ENCODE results near the gene ABRAXAS1. TPM values are rescaled to one million over a fixed set of nuclear protein-coding genes. Genes with fewer than 3 reads are reported as not detected.

Gene ABRAXAS1
- total and polyA plus RNA-seq, 2 of the 13 experiments (the other 11 are each of a cell fraction or from before 2014, with no cell fraction given) = 14.1 to 14.7 TPM

- TF ChIP-seq ETS1 (CRISPR knock-in tag; IDR thresholded peaks at IDR 0.05) (0 out of 2 replicates have a peak, but pooled peaks have one; percentile 60), SETDB1 (CRISPR knock-in tag; IDR thresholded peaks at IDR 0.05; ENCODE audit: borderline replicate concordance) (no peak), JUNB (CRISPR knock-in tag; IDR thresholded peaks at IDR 0.05; ENCODE audit: borderline replicate concordance) (peak; percentile 57; the same call in 1 of the 2 replicates), ZNF713 (CRISPR knock-in tag; IDR thresholded peaks at IDR 0.05) (0 out of 2 replicates have a peak, but pooled peaks have one; percentile 76), ZNF780A (CRISPR knock-in tag; IDR thresholded peaks at IDR 0.05) (0 out of 2 replicates have a peak, but pooled peaks have one; percentile 74), EED (CRISPR knock-in tag; IDR thresholded peaks at IDR 0.05) (no peak), MBD4 (IDR thresholded peaks at IDR 0.05; ENCODE audit: borderline replicate concordance, low read length) (no peak), ZNF562 (CRISPR knock-in tag; IDR thresholded peaks at IDR 0.05; ENCODE audit: borderline replicate concordance) (peak; percentile 55; the same call in 1 of the 2 replicates), ZNF576 (CRISPR knock-in tag; IDR thresholded peaks at IDR 0.05) (0 out of 2 replicates have a peak, but pooled peaks have one; percentile 48), ZNF318 (CRISPR knock-in tag; IDR thresholded peaks at IDR 0.05) (no peak), RFX3 (CRISPR knock-in tag; IDR thresholded peaks at IDR 0.05) (no peak), ZSCAN22 (CRISPR knock-in tag; IDR thresholded peaks at IDR 0.05) (no peak), ZNF580 (CRISPR knock-in tag; IDR thresholded peaks at IDR 0.05; ENCODE audit: borderline replicate concordance, low read depth) (no peak), TEF (CRISPR knock-in tag; IDR thresholded peaks at IDR 0.05) (no peak), NONO (IDR thresholded peaks at IDR 0.05) (no peak), NONO (CRISPR knock-in tag; conservative IDR thresholded peaks at IDR 0.05) (peak; percentile 89), ZNF775 (CRISPR knock-in tag; IDR thresholded peaks at IDR 0.05; ENCODE audit: borderline replicate concordance) (no peak), TOE1 (CRISPR knock-in tag; IDR thresholded peaks at IDR 0.05) (no peak)
Observed at GRCh38 chr4:83484500-83485461, at the start of gene ABRAXAS1 (continued).

All from HepG2 (cell line).